ENCODE results near the gene PTX3.

Gene PTX3

GRCh38 chr3:157436583-157437291 lies at the start of gene PTX3:
Gene PTX3, plus strand, starts transcription at chr3:157436850. Its CDS starts 84 bp downstream, at chr3:157436934.
- peak; percentile 43 to 47 for DNase-seq

- no peak for DNase-seq
Measured at GRCh38 chr3:157387708-157388435, 48.8 kb upstream of the PTX3 start.

GRCh38 chr3:157388976-157389375 lies 47.7 kb upstream of the PTX3 start:
- no peak for DNase-seq

GRCh38 chr3:157390713-157391515 lies 45.7 kb upstream of the PTX3 start:
- no peak for DNase-seq

GRCh38 chr3:157392104-157392503 lies 44.5 kb upstream of the PTX3 start:
- no peak for DNase-seq

GRCh38 chr3:157393113-157393512 lies 43.5 kb upstream of the PTX3 start:
- no peak for DNase-seq

GRCh38 chr3:157394411-157394810 lies 42.2 kb upstream of the PTX3 start:
- no peak for DNase-seq

GRCh38 chr3:157398598-157398997 lies 38.1 kb upstream of the PTX3 start:
- no peak for DNase-seq

GRCh38 chr3:157404381-157404780 lies 32.3 kb upstream of the PTX3 start:
- no peak for DNase-seq

GRCh38 chr3:157405457-157405856 lies 31.2 kb upstream of the PTX3 start:
- no peak for DNase-seq

GRCh38 chr3:157406394-157406793 lies 30.3 kb upstream of the PTX3 start:
- DNase-seq, result no peak

GRCh38 chr3:157407769-157408168 lies 28.9 kb upstream of the PTX3 start:
- DNase-seq, result no peak

- DNase-seq, result no peak
Measured at GRCh38 chr3:157408499-157409149, 28.0 kb upstream of the PTX3 start.

GRCh38 chr3:157409516-157409915 lies 27.1 kb upstream of the PTX3 start:
- DNase-seq, result no peak

- DNase-seq, result no peak
Measured at GRCh38 chr3:157410945-157411344, 25.7 kb upstream of the PTX3 start.

- no peak for DNase-seq
Measured at GRCh38 chr3:157412323-157412855, 24.3 kb upstream of the PTX3 start.

GRCh38 chr3:157414861-157415260 lies 21.8 kb upstream of the PTX3 start:
- no peak for DNase-seq

GRCh38 chr3:157416347-157417087 lies 20.1 kb upstream of the PTX3 start:
- no peak for DNase-seq

- DNase-seq, result no peak
Measured at GRCh38 chr3:157417247-157417646, 19.4 kb upstream of the PTX3 start.

- DNase-seq, result no peak
Measured at GRCh38 chr3:157418104-157418503, 18.5 kb upstream of the PTX3 start.

GRCh38 chr3:157420606-157421130 lies 16.0 kb upstream of the PTX3 start:
- DNase-seq, result no peak

GRCh38 chr3:157423337-157423736 lies 13.3 kb upstream of the PTX3 start:
- DNase-seq, result no peak
